Measurements from ENCODE around the gene ROS1.

GRCh38 chr6:117473401-117473800 is 47.7 kb upstream of the ROS1 start:
- no peak for TF ChIP-seq CTCF (IDR thresholded peaks at IDR 0.05; ENCODE audit: low read length)
- no peak for TF ChIP-seq EZH2 (IDR thresholded peaks at IDR 0.05; ENCODE audit: borderline replicate concordance, low read length)

All from OCI-LY1 (cell line).